Sciatic nerve (tissue), 2 donors: ENCODE measurements around the gene LRRC45. TPM values are rescaled to one million over a fixed set of nuclear protein-coding genes. Genes with fewer than 3 reads are reported as not detected.

Experiments
- ATAC-seq: fragments of 200-7000 bp; cut with Tn5 transposase; one replicate; pipeline ENCODE4 v1.9.1; 2020; ENCODE audit warnings: mild to moderate bottlenecking, moderate library complexity
- DNase-seq: peaks from one replicate; pipeline ENCODE4 v3.0.0-alpha.2; 2020; ENCODE audit warnings: low spot score
- intact Hi-C: fragments of 100-400 bp; cut with DNase I; formaldehyde crosslinking; loops from one replicate; pipeline ENCODE4 v1.14.2; 2022
- total RNA-seq: library from RNA; stranded (reverse); fragmentation: NEBNext Ultra II Directional; extraction: Animal tissue kit (Norgen Biotek cat#: 25700); gene quantifications from one replicate; pipeline ENCODE4 v1.2.1, GENCODE V29; 2021
- donor health status: DM: no; HTN: no; CAD: no.
- donor health status: DM: no; HTN: no; CAD: no.

Gene LRRC45
- total RNA-seq, 1 donor from 2014 or later, result 8.6 TPM

DNA sequence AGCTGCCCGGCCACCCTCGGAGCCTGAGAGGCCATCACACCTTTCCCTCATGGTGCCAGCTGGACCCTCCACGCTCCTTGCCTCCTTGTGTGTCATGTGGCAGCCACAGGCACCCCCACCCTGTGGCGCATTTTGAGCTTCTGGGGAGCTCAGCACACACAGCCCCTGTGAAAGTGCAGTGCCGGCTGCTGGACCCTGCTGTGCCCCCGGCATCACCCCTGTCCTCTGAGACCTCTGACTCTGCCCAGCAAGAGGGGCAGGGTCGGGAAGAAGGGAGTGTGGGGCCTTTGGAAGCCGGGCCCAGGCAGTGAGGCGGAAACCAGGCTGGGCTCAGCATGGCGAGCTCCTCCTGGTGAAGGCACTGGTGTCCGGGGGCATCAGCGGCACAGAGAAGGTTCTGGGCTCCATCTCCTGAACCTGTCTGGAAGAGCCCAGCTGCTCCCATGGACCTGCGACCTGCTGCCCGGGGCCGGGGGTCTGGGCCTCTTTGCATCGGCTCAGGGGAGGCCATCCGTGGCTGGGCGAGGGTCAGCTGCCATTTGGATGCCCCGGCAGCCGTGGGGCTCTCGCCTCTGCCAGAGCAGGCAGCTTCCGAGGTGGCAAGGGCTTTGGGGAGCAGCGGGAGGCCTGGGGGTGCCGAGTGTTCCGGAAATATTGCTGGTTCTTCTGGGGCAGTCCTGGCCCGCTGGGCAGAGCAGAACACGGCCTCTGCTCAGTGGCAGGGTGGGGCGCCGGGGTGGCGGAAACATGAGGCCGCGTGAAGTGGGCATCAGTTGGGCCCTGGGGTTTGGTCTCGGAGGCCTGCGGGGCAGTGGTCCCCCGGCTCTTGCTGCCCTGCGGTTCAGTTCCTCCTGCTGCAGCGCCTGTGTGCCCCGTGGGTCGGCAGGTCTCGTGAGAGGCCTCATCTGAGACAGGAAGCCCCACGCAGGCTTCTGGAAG is 18.3 kb upstream of the LRRC45 start:
- intact Hi-C loops, result no loop called here
- ATAC-seq (no peak), DNase-seq (no peak)

DNA sequence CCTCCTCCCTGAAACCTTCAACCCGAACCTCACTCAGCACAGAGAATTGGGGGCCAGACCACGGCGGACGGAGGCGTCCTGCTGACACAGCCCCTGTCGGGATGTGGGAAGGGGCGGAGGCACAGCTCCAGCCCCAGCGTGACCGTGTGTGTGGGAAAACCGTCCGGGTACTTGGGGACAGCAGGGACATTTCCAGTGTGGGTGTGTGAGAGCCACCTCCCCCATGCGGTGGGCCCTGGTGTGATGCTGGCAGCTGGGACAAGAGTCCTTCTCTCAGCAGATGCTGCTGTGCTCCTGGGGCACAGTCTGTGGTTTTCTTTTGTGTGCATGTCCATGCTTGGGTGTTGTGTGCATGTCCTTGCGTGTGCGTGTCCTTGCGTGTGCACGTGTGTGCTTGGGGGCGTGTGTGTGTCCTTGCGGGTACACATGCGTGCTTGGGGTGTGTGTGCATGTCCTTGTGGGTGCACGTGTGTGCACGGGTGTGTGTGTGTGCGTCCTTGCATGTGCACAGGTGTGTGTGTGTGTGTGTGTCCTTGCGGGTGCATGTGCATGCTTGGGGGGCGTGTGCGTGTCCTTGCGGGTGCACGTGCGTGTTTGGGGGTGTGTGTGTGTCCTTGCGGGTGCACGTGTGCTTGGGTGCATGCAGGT is 17.3 kb upstream of the LRRC45 start:
- DNase-seq (no peak), ATAC-seq (no peak)
- intact Hi-C loops, result no loop called here

DNA sequence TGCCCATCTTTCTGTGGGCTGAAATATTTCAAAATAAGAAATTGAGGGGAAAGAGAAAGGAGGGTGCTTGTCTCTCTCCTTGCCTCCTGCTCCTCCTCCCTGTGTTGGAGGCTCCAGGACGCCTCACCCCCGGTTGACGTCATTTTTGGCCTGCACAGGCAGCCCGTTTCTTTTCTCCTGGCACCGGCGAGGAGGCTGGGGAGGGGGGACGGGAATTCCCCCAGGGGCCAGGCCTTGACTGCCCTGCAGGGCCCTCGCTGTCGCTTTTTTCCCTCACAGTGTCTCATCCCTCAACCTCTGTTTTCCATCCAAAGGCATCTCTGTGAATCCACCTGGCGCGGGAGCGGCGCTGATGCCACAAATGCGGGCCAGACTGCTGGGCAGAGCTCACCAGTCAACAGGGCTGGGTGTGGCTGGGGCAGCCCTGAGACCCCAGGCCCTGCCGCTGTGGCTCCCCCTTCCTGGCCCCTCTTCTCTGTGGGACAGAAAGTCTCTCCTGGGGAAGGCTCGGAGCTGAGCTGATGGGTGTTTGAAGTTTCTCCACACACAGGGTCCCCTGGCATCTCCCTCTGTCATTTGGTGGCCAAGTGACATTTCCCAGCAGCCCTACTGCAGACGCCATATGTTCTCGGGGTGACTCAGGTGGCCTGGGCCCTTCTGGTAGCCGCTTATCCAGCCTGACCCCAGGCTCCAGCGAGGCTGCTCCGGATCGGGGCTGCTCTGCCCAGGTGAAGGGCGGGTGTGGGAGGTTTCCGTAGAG is 16.5 kb upstream of the LRRC45 start:
- DNase-seq (no peak), ATAC-seq (no peak)
- intact Hi-C loops, result no loop called here

DNA sequence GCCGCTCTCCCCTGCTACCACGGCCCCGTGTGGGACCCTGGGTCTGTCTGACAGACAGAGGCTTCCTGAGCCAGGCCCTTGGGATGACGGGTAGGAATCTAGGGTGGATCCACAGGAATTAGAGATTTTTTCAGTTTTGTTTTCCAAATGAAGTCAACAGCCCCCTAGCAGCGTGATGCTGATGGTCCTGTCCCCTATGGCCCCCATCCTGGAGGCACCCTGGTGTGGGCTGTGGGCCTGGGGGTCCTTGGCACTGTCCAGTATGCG is 15.9 kb upstream of the LRRC45 start:
- intact Hi-C loops, result no loop called here
- ATAC-seq (no peak), DNase-seq (no peak)

DNA sequence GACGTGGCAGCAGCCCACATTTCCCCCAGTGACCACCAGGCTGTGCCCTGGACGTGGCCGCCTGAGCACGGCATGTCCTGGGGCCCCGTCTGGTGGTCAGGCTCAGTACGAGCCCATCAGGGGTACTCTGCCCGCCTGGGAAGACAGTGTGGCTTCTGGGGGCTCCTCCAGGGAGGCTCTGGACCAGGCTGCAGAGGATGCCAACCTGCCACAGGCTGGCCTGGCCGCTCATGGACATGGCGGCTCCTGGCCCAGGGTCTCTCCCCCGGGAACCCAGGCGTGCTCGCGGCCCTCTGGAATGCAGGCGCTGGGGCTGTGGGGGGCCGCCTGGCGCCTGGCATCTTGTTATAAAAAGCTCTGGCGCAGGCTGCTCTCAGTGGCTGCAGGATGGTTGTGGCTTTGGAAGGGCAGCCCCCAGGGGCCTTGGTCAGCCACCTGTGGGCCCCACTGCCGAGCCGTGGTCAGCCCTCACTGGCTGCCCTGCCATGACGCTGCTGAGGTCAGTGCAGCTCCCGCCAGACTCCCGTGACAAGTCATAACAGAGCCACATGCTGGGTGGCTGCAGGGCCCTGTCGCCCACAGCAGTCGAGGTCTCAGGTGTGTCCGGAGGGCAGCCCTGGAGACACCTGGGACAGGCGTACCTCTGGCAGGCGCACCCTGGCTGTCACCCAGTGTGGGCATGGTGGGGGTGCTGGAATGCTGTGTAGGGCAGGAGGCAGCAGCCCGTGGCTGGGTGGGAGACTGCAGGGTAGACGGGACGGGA is 15.4 kb upstream of the LRRC45 start:
- DNase-seq, result no peak
- ATAC-seq, result no peak
- intact Hi-C loops, result no loop called here

DNA sequence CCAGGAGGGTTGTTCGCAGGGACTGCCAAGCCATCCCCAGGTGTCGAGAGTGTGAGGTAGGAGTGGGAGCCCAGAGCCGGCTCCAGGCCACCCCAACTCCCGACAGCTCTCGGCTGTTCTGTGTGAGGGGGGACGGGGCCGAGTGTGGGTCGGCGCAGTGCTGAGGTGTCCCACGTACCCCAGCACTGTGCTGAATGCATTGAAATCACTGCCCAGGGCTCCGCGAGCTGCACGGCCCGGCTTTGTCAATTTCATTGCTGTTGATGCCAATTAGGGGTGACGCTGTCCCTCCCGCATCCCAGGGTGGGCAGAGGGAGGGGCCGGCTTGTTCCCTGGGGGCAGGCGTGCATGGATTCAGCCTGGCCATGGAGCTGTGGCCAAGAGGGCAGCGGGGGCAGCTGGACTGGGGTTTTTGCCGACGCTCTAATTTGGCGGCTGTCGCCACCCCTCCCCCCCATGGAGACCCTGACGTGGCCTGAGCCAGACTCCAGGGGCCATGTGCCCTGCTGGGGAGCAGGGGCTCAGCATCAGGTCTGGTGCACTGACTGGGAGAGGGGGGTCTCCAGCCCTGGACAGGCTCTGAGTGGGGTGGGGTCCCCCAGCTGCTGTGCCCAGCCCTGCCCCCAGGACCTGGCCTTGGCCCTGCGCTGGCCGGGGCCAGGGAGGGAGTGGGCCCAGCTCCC is 14.7 kb upstream of the LRRC45 start:
- no peak for ATAC-seq
- DNase-seq, result no peak
- intact Hi-C loops, result no loop called here

DNA sequence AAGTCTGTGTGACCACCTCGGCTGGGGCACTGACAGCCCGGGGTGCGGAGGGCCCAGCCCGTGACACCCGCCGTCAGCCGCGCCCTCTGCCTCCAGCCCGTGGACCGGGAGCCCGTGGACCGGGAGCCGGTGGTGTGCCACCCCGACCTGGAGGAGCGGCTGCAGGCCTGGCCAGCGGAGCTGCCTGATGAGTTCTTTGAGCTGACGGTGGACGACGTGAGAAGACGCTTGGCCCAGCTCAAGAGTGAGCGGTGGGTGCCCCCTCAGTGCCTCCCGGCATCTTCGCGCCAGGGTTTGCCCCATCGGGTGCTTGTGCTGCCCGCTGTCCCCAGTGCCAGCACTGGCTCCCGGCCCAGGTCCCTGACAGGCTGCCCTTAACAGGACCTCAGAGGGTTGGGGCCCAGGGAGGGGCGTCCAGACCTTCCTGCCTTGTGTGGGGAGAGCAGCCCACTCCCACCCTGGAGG is 14.1 kb upstream of the LRRC45 start:
- DNase-seq (no peak), ATAC-seq (no peak)
- intact Hi-C loops, result loop anchor here (1.0 kb wide), 1 partner anchor 22 kb away; the partner anchor contains the start of gene RAC3

DNA sequence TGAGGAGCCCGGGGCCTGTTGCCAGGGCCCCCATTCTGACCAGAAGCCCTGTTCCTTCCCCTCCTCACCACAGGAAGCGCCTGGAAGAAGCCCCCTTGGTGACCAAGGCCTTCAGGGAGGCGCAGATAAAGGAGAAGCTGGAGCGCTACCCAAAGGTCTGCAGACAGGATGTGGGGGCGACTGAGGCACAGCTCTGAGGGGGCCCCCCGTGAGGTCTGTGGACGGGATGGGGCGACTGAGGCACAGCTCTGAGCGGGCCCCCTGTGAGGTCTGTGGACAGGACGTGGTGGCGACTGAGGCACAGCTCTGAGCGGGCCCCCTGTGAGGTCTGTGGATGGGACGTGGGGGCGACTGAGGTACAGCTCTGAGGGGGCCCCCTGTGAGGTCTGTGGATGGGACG is 13.7 kb upstream of the LRRC45 start:
- DNase-seq (no peak), ATAC-seq (no peak)
- intact Hi-C loops, result loop anchor here (1.0 kb wide), 1 partner anchor 22 kb away; the partner anchor contains the start of gene RAC3

DNA sequence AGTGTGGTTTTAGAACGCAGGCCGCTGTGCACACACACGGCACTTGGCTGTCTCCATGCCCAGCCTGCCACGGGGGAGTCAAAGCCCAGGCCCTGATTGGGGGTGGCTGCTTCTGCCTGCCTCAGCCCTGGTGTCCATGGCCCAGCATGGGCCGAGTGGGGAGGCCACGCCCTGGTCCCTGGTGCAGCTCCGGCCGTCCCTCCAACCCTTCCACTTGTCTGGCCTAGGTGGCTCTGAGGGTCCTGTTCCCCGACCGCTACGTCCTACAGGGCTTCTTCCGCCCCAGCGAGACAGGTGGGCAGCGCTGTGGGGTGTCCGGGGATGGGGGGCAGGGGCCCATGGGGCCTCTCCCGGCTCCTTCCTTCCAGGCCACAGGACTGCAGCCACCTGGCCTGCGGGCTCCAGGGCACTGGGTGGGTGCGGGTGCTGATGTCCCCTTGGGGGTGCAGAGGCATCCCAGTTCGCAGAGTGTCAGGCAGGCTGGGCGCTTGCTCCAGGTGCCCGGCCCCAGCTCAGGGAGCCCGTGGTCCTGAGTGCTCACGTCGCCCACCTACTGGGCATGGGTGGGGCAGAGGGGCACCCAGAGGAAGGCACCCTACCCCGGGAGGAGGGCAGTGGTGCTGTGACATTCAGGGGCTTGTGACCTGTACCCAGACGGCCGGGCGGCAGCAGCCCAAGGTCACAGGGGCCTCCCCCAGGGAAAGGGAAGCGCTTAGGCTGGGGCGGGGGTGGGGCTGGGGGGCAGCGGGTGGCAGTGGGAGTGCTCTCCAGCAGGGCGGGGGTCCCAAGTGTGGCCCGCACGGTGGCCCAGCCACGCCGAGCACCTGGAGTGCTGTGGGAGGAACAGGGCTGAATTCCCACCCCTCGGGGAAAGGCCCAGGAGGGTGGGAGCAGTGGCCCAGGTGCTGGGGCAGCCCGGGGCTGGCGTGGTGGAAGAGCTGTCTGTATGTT is 12.3 kb upstream of the LRRC45 start:
- ATAC-seq (no peak), DNase-seq (no peak)
- intact Hi-C loops, result no loop called here

DNA sequence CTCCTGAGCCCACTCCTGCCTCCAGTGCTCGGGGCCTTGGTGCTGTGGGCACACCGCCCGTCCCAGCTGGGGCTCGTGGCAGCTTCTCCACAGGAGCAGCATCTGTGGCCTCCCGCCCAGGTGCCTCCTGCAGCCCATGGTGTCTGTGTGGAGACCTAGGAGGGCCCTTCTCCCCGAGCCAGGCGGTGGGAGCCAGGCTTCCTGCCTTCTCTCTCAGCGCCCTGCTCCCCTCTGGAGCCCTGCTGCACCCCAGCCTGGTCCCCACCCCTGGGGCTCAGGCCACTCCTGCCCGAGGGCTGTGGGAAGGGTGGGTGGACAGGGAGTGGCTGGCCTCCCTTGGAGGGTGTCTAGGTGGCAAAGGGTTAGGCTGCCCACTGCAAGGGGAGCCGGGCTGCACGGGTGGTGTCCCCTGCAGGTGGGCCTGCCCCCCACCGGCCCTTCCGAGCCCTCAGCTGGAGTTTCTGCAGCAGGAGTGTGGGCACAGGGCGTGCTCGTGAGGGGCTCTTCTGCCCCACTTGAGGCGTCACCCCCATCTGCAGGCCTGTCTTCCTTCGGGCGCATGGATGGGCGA is 11.4 kb upstream of the LRRC45 start:
- ATAC-seq (no peak), DNase-seq (no peak)
- intact Hi-C loops, result no loop called here

DNA sequence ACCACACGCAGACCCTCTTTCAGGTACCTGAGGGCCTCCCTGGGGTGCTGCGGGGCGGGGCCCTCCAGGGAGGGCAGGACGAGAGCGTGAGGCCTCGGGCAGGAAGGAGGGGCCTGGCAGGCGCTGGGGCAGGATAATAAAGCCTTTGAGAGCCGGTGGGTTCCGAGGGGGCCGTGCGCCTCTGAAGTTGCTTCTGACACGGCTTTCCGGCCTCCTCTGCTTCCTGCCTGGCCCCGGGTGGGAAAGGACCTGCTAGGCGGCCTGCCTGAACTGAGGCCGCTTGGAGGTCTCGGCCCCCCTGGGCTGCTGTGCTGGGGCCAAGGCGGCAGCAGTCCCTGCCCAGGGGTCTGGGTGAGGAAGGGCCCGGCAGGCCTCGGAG is 10.9 kb upstream of the LRRC45 start:
- intact Hi-C loops, result no loop called here
- DNase-seq, result no peak
- ATAC-seq, result no peak

DNA sequence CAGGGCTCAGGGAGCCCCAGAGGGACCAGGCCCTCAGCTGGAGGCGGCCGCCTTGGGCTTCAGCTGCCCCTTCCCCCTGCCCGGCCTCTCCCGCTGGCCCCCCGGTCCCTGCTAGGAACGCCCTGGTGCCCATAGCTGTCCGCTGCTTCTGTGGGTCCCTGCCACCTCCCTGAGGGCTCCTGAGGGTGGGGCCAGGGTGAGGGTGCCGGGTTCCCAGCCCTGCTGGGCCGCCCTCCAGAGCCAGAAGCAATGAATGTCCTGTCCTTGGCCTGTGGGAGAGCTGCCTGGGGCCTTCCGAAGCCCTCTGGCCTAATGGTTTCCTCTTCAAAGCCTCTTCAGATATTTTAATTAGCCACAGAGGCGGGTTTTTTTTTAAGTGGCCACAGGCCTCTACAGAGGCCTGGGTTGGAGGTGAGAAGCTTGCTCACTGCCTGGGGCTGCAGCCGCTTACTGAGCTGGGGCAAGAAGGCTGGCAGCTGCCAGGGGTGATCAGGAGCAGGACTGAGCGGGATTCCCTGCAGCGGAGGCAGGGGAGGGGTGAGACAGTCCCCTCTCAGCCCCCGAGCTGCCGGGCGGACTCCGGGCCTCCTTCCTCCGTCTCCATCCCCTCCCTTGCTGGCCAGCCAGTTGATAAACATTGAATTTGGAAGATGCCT is 10.3 kb upstream of the LRRC45 start:
- ATAC-seq (no peak), DNase-seq (no peak)
- intact Hi-C loops, result no loop called here

DNA sequence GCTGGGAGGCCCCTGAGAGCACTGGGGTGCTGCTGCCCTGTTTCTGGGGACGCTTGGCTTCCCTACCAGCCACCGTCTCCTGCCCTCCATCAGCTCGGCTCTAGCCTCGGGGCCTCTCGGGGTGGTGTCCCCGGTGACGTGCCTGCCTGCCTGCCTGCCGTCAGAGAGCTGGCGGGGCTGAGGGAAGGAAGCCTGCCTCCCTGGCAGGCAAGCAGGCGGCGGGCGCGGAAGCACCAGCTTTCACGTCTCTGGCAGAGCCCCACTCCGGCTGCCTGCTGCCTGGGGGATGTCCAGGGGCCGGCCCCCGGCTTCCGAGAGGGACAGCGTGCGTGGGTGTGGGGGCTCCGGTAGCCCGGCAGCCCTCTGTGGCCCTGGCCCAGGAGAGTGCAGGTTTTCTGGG is 9.8 kb upstream of the LRRC45 start:
- DNase-seq (no peak), ATAC-seq (no peak)
- intact Hi-C loops, result no loop called here

DNA sequence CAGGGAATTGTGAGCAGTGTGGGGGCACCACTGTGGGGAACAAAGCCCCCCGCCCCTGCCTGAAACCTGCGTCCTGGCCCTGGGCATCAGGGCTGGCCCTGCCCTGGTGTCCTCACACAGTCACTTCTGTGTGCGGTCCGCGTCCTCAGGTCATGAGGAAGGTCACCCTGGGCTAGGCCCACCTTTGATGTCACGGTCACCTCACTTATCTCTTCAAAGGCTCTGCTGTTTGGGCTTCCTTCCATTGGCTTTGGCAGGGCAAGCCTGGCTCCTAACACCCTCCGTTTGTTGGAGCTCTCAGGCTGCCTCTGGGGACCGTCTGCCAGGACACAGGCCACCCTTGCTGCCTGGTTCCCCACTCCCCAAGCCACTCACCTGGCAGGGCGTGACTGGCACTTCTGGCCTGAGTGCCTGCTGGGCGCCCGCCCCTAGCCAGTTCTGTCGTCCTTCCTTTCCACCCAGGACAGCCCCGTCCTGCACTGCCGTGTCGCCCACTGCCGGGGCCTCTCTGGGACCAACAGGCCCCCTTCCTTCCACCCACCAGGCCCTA is 9.3 kb upstream of the LRRC45 start:
- DNase-seq, result no peak
- intact Hi-C loops, result no loop called here
- ATAC-seq, result no peak

DNA sequence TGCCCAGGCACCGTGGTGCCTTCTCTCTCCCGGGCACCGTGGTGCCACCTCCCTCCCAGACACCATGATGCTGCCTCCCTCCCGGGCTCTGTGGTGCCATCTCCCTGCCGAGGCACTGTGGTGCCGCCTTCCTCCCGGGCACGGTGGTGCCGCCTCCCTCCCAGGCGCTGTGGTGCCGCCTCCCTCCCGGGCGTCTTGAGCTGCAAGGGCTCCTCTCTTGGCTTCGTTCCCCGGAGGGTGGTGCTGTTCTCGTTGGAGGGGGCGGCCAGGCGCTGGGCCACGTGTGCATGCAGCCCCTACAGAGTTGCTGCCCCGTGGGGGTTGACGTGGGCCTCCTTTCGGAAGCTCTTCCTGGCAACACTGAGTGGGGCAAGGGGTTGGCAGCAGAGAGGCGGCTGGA is 8.7 kb upstream of the LRRC45 start:
- ATAC-seq (no peak), DNase-seq (no peak)
- intact Hi-C loops, result no loop called here

DNA sequence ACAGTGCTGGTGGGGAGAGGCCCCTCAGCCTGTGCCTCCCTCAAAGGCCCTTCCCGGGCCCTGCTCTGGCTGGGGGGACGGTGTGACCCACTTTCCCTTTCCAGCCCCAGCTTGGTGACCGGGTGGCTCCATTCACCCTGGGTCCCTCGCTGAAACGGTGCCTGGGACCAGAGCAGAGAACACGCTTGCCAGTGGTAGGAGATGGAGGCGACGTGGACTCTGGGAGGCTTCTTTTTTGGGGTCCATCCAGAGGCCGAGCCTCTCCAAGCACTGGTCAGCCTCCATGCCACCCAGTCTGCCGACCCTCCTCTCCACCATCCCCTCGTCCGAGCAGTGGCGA is 8.2 kb upstream of the LRRC45 start:
- DNase-seq (no peak), ATAC-seq (no peak)
- intact Hi-C loops, result no loop called here
